AG08396 (cell line): ENCODE data around the gene SAG.
A peak's percentile ranks its signal among the peaks of the same experiment; 100 is the strongest.

ENCODE experiments used
- DNase-seq: peaks from one replicate; pipeline ENCODE4 v3.0.0; 2012; ENCODE audit warnings: low spot score, mixed read lengths

The SAG gene

DNA sequence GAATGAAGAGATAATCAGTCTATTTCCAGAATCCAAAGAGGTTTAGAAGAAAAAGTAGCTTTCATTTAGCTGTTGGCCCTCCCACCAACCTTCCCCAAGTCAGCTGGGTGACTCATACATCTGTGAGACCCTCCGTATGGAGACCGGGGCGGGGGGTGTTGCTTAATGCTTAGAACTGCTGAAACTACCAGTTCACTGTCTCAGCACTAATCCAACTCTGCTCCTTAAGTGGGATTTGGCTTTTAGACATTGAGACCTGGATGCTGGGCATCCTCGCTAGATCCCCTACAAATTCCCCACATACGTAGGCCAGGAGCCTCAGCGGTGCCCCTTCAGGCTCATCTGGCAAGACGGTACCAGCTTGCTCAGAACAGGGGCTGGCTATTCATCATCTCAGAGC is at the start of gene SAG:
TSS of gene SAG (plus strand) at position 252 of the 400 bp plus-strand sequence. CDS start 1,374 bp downstream, outside the sequence.
- DNase-seq, result no peak

DNA sequence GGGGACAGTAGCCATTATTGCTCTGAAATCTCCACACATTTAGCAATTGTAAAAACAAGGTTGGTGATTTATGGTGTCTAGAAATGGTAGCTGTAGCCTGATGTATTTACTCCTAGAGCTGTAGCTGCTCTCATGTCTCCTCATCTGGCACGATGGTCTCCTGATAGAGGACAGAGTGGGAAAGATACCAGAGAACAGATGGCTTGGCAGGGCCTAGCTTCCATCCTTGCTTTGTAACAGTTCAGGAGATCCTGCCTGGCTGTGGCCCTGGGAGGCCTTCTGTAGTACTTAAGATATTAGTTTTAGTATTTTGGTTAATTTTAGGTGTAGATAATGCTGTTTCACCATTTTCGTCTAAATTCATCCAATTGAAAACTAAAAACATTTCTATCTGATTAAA is 49.4 kb upstream of the SAG start:
- DNase-seq, result no peak

DNA sequence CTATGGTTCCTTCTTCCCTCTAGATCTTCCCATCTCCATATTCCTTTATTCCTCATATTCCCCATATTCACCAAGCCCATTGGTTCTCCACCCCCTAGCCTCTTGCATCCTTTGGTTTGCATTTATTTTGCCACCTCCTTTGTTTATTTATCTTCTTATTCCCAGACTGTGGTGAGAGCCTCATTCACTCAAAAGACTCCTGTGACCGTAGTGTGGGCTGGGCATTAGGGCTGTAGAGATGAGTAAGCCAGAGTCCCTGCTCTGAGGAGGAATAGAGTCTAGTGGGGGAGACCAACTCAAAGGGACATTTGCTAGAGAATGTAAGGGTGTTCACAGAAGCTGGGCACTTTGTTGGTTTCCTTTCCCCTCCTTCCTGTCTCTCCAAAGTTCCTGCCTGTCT is 47.9 kb upstream of the SAG start:
- peak; percentile 32 for DNase-seq

DNA sequence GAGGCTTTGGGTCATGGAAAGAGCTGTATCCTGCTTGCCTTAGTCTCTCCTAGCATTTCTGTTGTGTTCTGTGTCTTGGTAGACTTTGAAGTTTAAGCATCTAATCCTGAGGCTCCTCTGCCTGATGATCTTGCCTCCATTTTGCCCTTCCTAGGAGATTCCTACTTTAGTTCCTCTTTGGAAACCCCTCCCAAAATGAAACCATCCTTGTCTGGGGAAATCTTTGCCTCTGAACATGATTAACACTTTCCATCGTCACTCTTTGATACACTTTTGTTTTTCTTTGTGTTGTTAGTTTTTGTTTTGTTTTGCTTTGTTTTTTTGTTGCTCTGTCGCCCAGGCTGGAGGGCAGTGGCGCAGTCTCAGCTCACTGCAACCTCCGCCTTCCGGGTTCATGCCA is 47.0 kb upstream of the SAG start:
- DNase-seq, result no peak

DNA sequence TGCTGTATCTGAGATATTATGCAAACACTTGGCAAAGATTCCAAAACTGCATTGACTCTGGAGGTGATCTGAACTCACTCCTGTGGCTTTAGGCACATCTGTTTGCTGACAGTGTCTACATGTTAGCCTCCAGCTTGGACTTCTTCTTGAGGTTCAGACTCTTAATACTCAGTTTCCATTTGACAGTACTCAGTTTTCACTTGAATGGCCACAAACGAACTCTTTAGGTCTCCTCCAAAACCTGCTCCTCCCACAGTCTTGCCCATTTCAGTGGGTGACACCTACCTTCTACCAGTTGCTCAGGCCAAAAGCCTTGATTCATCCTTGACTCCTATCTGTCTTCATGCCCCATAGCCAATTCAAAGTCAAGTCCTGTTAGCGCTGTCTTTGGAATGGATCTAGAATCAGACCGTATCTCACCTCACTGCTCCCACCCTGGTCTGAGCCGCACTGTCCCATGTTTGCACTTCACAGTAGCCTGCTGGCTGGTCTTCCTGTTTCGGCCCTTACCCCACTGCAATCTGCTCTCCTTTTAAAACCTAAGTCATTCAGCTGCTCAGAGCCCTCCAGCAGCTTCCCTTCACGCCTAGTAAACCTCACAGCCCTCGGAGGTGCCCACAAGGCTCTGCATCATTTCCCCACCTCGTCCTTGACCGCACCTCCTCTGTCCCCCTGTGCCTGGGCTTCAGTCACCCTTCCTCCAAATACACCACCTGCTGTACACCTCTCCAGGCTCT is 45.6 kb upstream of the SAG start:
- no peak for DNase-seq

DNA sequence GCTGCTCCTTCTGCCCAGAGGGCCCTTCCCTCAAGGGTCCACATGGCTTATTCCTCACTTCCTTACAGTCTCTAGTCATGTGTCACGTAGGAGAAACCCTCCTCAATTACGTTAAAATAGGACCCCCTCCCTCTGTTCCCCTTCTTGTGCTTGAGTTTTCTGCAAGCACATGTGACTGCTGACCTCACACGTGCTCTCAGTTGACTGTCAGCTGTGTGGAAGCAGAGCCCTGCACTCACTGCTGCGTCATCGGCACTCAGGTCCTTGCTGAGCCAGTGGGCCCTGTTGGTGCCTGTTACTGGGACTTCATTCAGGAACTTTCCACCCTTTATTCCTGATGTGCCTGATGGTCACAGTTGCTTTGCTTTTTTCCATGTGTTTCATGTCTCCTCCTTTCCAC is 45.1 kb upstream of the SAG start:
- DNase-seq, result no peak

DNA sequence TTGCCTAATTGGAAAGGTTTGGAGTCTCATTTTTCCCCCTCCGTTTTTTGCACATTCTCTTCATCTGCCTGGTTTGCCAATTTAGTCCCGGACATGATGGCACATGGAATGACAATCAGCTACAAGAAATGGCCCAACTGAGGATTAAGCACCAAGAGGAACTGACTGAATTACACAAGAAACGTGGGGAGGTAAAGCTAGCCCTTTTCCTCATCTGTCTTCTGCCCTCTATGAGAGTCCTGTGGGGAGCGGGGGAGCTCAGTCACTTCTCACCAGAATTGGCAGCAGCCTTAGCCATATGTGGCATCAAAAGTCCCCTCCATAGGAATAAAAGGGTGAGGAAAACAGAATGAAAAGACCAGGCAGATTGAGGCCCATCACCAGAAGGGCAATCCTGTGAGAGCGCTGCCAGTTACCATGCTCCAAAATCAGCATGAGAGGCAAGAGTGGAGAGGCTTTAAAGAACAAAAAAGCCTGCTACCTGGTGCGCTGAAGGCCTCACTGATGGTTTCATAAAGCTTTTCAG is 44.5 kb upstream of the SAG start:
- DNase-seq, result no peak

DNA sequence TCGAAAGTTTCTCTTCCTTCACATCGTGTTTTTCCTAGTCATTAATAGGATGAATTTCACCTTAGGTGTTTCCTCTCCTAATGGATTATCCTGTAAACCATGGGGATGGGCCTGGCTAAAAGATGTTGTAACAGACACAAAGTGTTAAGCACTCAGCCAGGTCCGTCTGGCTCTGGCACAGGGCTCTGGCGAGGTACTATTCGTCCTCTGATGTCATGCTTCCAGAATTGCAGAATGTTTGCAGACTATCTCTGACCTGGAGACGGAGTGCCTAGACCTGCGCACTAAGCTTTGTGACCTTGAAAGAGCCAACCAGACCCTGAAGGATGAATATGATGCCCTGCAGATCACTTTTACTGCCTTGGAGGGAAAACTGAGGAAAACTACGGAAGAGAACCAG is 42.9 kb upstream of the SAG start:
- no peak for DNase-seq

DNA sequence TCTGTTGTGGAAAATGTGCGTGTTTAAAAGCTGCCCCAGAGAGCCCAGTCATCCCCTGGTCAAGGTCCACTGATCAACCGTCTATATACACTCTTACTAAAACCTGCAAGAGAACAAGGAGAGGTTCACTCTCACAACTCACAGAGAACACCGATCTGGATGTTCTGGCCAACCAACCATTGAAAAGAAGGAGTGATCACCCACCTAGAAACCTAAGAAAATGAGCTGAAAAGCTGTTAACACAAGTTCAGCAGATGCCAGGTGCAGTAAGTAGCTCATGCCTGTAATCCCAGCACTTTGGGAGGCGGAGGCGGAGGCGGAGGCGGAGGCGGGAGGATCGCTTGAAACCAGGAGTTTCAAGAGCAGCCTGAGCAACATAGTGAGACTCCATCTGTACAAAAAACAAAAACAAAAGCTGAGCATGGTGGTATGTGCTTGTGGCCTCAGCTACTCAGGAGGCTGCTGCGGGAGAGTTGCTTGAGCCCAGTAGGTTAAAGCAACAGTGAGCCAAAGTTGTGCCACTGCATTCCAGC is 41.7 kb upstream of the SAG start:
- no peak for DNase-seq

DNA sequence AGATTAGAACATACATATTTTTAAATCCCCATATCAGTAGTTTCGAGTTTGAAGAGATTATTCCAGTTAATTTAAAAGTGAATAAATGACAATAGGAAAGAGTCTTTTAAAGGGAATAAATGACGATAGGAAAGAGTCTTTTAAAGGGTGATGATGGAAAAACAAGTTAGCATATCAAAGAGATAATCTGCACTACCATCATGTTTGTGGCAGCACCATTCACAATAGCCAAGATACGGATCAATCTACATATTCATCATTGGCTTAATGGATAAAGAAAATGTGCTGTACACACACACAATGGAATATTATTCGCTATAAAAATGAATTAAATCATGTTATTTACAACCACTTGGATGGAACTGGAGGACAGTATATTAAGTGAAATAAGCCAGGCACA is 41.1 kb upstream of the SAG start:
- DNase-seq, result no peak

DNA sequence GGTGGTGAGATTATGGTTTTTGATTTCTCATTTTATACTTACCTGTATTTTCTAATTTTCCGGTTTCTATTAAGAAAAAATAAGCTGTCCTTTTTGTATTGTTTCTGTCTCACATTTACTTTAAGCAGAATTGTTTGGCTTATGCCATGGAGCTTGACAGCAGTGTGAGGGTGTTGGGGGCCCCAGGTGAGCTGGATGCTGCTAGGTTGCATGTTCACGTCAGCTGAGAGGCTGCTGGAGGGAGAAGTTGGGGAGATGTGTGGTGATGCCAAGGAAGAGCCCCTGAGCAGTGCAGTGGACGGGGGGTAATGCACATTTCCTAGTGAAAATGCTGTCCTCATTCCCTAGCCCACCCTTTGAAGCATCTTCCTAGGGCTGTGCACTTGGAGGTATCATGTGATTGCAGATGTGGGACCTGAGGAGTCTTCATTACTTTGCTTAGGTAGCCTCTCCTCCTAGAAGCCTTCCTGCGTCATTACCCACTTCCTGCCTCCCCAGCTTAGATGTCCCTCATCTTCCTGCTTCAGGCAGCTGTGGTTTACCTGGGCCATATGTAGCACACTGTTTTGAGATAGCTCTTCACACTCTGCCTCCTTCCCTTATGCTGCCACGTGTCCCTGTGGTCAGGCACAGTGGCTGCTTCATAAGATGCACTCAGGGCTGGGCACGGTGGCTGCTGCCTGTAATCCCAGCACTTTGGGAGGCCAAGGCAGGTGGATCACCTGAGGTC is 39.9 kb upstream of the SAG start:
- no peak for DNase-seq

DNA sequence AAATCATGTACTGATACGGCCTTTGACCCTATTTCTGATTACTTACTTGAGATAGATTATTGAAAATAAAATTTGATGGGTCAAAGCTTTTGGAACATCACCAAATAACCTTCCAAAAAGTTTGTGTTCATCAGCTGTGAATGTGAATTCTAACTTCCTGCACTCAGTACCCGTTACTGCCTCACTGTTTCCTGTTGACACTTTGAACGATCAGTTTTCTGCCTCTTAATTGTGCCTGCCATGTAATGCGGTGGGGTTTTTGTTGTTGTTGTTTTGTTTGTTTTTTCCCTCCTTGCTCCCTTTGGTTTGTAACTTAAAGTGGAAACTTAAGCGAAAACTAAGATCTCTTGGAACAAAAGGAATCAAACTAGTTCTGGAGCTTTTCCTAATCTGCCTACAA is 37.2 kb upstream of the SAG start:
- DNase-seq, result no peak

DNA sequence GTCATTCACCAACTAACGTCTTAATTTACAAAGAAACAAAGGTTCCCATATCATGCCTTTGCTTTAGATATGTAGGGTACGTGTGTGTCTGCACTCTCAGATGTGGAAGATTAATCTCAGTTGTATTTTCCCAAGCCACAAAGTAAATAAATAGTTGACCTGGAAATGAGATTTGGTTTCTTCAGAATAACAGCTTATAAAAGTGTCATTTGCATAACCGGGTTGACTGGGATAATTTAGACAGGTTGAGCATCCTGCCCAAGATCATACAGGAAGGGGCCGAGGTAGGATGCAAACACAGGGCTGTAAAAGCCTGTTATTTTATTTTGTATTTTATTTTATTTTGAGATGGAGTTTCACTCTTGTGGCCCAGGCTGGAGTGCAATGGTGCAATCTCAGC is 36.7 kb upstream of the SAG start:
- no peak for DNase-seq

DNA sequence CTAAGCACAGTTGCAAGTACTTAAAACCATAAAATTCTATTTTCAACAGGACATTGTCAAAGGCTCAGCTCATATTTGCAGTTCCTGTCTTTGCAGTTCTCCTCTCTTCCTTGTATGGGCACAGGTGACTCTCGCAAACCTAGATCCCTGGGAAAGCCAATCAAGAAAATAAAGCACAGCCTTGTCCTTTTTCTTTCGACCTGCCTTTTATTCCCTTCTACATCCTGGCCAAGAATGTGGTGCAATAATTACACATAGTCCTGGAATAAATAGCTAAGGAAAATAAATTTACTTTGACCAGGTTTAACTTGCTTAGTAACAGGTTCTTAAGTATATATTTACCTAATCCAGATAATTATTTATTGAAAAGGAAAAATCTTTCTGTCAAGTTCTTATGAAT is 35.9 kb upstream of the SAG start:
- no peak for DNase-seq

DNA sequence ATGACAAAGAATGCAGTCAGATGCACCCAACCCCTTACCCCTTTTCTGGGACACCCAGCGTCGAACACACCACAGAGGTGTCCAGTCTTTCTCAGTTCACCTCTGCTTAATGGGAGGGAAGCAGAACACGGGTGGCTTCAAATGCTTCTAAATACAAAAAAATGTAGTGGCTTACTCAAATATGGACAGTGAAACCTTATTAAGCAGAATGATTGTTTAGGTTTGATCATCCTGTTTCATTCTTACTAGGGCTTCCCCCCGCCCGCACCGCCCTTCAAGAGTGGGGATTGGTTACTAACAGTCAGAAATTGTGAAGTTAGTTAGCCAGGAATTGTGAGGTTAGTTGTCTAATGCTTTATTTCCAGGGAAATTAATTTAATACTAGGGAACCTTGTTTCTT is 34.5 kb upstream of the SAG start:
- DNase-seq, result no peak

DNA sequence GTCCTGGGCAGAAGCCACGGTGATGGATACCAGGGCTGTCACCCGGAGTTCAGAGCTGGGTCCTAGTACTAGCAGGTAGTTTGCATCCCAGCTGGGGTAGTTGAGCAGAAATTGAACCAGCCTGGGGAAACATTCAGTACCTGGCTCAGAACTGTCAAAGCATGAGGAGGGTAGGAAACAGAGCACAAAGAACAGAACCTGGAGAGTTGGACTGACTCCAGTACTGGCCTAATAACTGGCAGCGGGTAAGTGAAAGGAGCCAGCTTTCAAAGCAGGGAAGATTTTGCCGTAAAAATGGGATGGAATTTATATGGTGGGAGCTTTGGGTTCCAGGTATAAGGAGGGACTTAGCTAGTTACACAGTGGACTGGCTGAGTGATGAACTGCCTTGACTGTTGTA is 32.4 kb upstream of the SAG start:
- DNase-seq, result no peak

DNA sequence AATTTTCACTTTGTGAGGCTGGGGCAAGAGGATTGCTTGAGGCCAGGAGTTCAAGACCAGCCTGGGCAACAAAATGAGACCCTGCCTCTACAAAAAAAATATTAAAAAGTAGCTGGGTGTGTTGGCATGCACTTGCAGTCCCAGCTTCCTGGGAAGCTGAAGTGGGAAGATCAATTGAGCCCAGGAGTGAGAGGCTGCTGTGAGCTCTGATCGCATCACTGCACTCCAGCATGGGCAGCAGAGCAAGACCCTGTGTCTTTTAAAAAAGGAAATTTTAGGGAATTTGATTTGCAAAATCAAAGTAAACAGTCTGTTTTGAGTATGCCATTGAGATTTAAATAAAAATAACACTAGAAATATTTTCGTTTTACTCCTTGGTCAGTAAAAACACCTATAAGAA is 28.7 kb upstream of the SAG start:
- DNase-seq, result no peak

DNA sequence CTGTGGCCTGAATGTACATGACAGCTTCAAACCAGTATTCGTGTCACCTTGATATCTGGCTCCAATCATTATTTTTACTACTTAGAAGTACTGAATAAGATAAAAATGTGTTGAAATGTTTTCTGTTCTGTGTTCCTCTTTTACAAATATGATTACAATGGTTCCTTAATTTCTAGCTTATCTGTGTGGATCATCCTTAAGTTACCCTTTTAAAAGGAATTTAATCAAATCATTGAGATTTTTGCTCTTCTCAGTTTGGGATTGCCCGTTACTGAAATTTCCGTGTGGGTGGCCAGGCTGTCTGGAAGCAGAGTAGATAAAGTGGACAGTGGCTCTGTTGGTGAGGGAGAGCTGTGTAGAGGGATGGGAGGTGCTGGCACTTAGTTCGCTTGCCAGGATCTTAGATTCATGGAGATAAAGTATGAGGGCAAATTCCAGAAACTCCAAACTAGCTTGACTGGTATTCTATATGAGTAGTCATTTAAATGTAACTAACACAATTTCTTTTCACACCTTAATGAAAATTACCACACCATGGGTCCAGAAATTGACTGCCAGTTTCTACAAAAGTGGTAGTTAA is 27.4 kb upstream of the SAG start:
- DNase-seq, result no peak

DNA sequence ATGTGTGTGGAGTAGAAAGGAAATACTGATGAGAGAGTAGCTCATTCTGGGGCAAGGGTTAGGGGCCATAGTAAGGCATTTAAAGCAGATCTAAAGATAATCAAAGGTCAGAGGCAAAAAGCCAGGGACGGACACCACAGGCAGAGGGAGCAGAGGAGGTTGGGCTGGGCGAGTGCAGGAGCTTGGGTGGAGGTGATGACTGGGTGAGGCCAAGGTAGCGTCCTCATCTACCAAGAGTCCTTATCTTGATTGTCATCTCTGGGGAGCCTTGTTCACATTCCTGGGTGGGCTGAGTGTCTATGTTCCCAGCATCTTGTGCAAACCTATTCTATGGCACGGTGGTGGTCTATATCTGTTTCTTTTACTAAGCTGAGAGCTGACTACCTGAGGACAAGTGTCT is 26.1 kb upstream of the SAG start:
- no peak for DNase-seq

DNA sequence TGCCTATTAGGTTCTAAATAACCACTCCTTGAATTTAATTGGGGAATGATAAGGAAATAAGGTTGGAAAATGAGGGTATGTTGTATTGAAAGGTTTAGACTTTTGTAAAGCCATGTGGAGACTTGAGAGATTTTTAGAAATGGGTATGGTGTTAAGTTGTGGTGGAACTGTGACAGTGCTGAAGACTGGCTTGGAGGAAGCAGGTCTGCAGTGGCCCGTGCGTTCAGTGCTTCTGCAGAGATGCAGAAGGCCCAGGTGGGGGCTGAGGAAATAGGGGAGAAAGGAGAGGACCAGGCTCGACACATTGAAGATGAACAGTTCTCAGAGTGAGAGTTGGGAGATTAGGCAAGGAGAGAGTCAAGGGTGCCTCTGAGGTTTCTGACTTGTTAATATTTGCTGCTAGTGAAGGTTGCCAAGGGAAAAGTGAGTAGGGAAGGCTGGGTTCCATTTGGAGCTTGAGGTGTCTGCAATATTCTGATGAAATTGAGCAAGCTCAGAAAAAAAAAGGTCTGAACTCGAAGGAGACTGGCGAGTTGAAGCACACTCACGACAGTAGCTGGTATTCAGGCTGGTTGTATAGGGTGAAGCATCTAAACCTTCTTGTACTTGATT is 25.5 kb upstream of the SAG start:
- DNase-seq, result no peak

DNA sequence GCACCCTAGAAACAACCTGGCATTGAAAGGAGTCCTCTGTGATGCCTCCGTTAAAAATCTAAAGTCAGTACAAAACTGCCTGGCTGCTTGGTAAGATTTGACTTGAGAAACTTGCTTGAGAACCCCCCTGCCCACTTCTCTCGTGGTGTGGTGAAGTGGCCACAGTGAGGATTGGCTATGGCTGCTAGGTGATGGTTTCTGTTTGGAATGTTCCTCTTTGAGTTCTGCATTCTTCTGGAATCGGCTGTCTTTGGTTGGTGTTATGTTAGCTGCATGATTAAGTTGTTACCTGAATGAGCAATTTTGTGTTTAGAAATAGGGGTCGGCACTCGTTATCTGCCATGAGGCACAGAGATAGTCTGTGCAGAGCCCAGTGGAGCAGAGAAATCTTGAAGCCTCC is 21.7 kb upstream of the SAG start:
- peak; percentile 41 for DNase-seq

DNA sequence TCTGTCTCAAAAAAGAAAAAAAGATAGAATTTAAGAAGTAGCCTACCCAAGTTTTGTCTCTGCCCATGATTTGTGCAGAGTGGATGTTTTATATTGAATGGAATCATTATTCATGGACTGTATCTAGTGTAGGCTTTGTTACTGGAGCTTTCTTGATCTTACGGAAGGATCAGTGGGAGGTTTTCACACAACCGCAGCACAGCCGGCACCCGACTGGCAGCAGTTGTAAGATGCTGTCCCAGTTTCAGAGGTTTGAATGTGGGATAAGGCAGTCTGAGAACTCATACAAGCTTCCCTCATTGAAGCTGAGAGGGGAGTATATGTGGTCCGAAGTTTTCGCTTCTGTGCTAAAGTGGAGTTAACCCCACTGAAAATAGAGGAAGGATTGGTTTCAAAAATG is 19.7 kb upstream of the SAG start:
- no peak for DNase-seq

DNA sequence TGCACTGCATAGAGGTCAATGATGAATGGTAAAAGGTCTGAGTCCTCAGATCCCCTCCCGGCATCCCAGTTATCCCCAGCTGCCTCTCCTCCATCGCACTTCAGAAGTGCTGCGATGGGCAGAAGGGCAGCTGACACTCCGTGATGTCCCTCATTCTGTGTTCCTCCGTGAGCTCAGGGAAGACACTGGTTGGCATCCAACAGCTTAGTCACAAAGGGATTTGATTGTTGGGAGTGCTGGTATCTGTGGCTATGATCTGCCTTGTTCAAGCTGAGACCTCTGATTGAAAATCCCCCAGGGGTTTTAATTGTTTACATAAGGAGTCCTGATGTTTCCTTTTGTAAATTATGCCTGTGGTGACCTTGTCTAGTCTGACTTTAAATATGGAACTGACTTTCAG is 19.0 kb upstream of the SAG start:
- no peak for DNase-seq
